ENCODE measurements around the gene CTNS.
A peak's percentile ranks its signal among the peaks of the same experiment; 100 is the strongest.

CTNS gene

DNA sequence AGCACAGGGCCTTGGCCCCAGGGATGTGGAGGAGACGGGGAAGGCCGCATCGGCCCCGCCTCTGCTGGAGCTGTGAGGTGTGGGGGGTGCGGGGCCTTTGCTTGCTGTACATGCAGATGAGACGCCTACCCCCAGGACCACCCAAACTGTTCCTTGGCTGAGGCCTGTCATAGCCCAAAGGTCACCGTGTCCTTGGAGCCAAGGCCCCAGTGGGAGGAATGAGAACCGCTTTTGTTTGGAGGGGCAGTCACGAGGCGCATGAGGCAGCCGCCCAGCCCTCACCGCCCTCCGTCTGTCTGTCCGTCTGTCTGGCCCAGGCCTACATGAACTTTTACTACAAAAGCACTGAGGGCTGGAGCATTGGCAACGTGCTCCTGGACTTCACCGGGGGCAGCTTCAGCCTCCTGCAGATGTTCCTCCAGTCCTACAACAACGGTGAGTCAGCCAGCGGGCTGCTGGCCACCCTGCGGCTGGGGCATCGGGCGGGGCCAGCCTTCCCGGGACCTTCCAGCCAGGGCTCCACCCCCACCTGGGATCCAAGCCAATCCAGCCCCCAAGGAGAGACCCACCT, 23.1 kb downstream of the CTNS start:
- DNase-seq: peak; percentile 68

DNA sequence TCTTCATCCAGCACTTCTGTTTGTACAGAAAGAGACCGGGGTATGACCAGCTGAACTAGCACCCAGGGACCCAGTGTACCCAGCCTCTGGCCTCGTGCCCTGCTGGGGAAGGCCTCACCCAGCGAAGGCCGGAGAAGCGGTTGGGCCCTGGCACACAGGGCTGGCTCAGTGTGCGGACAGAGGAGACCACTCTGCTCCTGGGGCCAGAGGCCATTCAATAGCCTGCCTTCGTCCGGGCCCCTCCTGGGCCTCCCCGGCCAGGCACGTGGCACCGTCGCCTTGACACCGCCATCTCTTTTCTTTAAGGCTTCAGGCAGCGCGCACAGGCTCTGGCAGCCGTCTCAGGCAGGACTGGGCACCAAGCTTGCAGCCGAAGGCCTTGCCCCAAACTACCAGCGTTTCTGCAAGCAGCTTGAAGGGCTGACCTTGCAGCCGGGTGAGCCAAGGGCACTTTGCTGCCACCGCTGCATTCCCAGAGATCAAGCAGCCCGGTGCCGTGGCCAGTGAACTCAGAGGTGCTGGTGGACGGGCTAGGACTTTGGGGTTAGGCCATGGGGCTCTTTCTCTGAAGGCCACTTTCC, 23.8 kb downstream of the CTNS start:
- DNase-seq: no peak

DNA sequence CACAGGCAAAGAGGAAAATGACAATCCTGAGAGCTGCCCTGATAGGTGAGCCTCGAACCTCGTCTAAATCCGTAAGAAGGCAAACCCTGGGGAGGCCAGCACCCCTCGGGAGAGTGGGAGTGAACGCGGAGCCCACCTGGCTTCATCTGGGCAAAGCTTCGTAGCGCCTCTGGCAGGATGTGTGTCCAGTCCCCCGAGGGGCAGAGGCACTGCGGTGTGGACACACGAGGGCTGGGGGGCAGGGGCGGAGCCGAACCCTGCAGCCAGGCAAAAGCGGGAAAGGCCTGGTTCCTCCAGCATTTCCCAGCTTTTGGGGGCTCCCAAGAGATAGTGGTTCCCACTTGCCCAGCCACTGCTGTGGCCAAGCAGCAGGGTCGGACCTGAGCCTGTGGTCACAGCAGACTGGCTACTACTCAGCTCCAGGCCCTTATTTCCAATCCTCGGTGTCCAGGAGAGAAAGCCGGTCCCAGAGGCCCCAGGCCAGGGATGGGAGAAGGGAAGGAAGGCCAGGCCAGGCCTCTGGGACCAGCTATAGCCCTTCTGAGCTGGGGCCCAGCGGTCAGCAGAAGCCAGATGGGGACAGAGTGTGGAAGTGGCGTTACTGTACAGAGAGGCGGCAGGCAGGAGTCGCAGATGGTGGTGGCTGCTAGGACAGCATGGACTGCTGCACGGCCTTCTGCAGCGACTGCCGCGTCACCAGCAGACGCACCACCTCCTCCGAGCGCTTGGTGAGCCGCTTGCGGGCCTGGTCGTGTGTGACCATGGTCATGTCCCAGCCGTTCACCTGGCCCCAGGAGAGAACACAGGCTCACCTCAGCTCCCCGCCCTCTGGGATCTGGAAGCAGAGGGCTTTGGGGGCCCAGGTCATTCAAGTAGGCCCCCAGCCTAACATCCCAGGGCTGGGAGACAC, 26.8 kb downstream of the CTNS start:
- DNase-seq: no peak

DNA sequence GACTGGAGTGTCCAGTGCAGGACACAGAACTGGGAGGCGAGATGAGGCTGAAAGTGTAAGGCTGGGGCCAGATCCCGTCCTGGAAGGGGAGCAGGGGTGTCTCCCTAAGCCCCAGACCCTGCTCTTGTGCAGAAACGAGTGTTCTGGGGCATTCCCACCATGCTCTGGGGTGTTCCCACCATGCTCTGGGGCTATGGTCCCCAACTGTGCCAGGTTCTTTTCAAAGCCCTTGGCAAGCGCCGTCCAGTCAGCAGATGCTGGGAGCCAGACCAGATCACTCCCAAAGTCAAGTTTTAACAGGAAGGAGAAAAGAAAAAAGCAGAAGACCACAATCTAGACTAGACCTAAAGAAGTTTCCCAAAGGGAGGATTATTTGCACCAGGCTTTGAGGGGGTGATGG, 29.3 kb downstream of the CTNS start:
- DNase-seq: no peak

DNA sequence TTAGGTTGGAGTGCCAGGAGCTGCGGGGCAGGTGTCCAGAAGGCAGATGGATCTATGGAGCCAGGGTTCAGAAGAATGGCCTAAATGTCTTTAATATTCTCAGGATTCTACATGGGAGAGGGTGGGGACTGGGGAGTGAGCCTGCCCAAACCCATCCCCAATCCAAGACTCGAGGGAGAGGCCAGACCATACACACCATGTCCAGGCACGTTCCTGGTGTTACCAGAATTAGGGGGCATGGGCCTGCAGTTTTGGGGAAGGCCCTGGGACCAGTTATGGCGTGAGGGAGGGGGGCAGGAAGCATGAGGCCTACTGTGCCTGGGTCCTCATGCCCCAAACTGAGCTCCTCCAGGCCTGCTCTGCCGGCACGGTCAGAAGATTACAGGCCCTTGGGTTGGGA, 30.0 kb downstream of the CTNS start:
- DNase-seq: no peak

DNA sequence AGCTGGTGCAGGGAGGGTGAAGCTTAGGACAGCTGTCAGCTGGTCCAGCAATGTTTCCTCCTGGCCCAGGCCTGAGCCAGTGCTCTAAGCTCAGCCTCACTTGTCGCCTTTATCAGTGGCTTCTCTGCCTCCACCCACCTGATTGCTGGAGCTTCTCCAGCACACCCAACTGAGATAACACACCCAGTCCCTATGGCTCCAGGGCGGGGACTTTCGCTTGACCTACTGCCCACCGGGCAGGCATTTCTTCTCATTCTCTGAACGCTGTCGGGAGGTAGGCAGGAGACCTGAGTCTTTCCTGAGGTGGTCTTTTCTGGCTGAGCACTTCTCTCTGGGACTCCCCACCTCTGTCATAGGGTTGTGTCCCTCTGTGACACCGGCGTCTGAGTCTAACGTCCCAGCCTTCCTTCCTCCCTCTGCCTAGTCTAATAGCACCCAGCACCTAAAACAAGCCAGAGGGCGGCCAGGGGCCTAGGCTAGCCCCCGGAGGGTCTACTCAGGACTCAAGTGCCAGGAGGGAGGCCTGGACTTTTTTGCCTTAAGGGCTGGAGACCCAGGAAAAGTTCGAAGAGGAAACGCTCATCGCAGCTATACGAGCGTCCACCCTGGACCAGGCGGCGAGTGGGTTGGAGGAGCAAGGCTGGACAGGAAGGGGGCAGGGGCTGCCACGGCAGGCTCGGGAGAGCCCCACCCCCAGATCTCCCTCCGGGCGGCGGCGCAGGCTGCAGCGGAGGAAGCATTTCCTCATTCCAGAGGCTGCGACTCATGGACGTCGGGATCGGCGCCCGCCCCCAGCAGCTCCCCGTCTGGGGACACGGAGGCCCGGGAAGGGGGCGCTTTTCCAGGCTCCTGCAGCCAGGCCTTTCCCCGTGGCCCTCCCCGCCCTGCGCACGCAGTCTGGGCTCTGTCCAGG, 31.1 kb downstream of the CTNS start:
- DNase-seq: peak; percentile 96

DNA sequence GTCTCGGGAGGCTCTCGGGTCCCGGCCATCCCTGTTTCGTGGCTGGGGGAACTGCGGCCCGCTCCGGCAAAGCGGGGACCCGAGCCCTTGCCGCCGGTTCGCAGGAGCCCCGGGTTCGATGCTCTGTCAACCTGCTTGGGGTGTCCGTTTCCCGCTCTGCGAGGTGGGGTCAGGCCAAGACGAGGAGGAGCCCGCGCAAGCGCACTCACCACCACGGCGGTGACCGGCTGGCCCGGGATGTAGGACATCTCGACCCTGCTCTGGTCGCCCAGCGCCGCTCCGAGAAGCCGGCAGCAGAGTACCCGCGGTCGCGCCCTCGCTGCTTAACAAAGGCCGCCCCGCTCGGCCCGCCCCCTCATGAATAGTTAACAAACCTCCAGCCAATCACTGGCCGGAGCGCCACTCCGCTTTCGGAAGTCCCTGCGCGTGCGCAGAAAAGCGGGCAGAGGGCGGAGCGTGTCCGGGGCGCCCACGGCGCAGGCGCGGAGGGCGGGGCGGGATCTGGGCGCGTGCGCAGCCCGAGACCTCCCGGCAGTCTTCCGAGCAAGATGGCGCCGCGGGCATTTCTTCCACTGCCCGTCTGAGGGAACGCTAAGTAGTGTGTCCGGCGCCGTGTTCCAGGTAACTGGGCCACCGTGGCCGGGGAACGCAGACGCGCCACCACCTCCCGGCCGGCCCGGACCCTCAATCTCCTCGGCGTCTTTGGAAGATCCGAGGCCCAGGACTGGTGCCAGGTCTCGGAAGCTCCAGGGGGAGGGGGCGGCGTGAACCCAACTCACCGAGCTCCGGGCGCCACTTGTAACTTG, 31.9 kb downstream of the CTNS start, which contains the start of the genes EMC6 and TAX1BP3:
Gene EMC6 (plus strand): TSS at position 534 of the 806 bp plus-strand sequence. CDS start 335 bp downstream, outside the sequence.
Gene TAX1BP3 (minus strand): TSS at position 300 of the 806 bp plus-strand sequence. CDS start 52 bp downstream, at position 248.
- peak; percentile 99 for DNase-seq

DNA sequence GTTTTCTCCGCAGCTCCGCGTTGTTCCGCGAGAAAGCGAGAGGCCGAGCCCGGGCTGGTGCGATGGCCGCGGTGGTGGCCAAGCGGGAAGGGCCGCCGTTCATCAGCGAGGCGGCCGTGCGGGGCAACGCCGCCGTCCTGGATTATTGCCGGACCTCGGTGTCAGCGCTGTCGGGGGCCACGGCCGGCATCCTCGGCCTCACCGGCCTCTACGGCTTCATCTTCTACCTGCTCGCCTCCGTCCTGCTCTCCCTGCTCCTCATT, 32.5 kb downstream of the CTNS start:
- DNase-seq: no peak

DNA sequence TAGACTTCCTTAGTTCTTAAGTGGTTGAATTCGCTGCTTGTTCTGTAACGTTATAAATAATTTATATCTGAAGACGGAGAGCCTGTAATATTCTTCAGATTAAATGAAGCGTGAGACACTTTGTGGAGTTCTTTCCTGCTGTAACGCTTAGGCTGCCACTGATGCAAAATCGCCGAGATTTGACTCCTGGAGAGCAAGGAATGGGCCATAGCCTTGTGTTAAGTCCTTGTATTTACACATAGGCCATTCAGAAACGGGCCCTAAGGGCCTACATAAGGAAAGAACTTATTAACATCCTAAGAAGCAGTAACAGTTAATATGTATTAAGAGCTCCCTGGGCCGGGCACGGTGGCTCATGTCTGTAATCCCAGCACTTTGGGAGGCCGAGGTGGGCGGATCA, 33.0 kb downstream of the CTNS start:
- no peak for DNase-seq

DNA sequence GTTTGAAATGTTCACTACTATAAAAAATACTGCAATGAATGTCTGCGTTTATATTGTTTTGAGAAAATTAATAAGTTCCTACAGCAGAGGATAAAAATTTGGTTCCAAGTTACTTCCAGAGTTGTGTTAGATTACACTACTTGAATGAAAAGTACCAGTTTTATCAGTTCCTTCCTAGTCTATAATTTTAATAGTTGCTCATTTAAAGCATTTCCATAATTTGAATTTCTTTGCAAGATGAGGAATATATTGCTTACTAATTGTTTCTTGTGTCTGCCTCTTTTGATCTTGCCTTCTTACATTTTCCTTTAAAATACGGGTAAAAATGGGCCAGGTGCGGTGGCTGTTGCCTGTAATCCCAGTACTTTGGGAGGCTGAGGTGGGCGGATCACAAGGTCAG, 36.0 kb downstream of the CTNS start:
- no peak for DNase-seq

DNA sequence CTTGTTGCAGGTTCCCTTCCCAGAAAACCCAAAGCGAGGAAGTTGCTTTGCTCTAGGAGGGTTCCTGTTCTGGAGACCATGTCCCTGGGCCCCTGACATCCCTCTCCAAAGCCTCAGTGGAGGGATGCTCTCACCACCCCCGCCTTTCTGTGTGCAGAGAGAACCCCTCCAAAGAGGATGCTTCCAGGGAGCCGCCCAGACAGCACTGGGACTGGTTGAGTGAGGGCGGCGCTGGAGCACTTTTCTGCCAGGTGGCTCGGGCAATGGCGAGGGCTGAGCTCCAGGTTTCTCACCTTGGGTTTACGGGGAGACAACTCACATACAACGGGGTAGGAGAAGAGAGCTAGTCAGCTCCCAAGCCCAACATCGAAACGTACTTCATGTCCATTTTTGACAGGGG, 39.3 kb downstream of the CTNS start:
- no peak for DNase-seq

DNA sequence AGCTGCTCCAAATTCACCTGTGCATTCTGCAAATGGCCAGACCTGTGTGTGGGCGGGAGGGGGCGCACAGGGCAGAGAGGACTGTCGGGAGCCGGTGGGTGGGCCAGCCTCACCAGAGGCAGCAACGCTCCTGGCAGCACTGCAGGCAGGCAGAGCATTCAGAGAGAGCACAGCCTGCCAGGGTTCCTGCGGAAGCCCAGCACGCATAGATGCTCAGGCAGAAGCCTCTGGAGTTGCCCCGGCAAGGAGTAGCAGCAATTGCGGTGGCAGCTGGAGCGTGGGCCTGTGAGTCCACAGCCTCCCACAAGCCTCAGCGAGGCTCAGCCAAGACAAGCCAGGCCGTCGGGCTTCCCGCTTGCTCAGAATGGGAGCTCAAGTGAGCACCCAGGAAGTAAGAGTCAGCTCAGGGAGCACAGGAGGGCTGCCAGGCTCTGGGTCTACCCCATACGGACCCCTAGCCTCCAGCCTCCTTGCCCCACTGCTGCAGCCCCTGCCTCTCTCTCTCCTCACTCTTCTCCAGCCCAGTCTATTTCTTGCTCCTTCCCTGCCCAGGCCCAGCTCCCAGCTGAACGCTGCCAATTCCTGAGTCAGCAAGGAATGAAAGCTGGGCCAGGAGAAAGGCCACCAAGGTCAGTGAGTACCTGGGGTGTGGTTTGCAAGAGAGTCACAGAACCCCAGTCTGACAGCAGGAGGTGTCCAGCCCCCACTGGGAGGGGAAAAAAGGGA, 41.7 kb downstream of the CTNS start:
- no peak for DNase-seq

DNA sequence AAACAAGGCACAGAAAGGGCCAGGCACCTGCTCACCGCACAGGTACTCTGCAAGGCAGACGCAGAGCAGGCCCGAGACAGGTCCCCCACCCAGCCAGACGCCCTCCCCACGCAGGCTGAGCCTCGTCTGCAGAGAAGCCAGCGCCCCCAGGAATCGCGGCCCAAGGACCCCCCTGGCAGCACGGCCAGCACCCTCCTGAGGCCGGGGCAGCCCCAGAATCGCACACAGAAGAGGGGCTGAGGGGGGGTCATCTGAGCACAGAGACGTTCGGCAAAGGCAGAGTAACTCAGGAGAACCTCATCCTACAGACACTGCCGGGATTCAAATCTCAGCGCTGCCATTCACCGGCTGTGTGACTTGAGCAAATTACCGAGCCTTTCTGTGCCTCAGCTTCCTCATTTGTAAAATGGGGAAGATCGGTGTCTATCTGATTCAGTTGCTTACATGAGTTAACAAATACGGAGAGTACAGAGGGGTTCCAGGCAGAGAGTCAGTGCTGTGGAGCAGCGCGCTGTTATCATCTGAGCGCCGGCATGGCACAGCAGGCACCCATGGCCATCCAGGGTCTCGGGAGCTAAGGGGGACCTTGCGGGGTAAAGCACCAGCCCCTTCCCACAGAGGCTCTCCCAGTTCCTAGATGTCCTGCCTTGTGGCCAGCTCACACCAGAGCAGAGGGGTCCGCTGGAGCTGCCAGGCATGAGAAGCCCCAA, 42.4 kb downstream of the CTNS start:
- DNase-seq: no peak

DNA sequence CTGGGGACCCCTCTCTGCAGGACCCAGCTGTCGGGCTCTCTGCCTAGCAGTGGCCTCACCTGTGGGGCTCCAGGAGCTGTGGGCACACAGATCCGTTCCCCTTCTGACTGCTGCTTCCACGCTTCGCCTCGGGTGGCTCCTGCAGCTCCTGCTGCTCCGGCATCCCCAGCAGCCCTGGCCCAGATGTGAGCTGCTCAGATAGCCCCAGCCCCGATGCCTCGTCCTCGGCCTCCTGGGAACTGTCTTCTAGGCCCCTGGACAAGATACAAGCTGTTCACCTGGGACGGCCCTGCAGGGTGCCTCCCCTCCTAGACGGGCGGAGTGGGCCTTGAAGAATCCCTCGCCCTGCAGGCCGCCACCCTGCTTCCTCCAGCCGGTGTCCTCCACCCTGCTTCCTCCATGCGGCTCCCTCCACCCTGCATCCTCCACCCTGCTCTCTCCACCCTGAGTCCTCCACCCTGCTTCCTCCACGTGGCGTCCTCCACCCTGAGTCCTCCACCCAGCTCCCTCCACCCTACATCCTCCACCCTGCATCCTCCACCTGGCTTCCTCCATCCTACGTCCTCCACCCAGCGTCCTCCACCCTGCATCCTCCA, 43.1 kb downstream of the CTNS start:
- no peak for DNase-seq

DNA sequence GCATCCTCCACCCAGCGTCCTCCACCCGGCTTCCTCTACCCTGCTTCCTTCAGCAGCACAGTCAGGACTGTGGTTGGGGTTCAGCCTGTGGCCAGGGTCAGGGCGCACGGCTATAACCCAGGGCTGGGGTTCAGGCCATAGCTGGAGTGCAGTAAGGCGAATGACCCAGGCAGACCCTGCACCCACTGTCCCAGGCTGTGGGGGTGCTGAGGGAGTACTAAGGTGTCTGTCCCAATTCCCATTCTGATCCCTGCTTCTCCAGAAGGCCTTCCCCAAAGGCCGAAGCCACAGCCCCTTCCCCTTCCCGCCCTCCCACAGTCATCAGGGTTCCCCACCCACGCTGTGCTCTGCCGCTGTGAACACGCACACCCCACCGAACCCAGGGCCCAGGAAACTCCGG, 44.5 kb downstream of the CTNS start:
- DNase-seq: no peak

DNA sequence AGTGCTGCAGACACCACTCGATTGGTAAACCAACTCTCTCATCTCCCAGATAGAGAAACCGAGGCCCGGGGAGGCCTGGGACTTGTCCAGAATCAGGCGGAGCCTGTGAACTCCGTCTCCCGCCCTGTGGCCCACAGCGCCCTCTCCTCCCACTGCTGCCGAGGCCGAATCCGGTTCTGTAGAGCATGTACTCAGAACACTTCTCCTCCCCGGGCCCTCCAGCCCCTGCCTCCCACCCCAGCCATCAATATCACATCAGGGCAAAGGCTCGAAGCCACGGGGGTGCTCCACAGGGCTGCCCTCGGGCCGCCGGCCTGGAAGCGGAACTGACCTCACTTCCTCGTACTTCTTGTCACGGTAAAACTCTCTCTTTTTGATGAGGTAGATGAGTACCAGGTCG, 45.0 kb downstream of the CTNS start:
- no peak for DNase-seq

DNA sequence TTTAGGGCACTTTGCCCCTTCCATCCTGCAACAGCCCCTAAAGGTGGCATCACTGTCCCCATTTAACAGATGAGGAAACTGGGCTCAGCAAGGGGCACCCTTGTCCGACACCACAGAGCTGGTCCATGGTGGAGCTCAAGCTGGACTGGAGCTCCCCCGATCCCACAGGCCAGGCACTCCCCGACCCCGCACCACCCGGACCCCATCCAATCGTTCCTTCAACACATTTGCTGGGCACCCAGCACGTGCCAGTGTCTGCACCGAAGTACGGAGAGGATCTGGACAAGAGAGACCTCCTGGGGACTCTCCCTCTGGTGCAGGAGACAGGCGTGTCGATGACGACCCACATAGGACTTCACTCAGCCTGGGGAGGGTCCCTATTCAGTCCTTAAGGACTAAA, 45.5 kb downstream of the CTNS start:
- DNase-seq: no peak

DNA sequence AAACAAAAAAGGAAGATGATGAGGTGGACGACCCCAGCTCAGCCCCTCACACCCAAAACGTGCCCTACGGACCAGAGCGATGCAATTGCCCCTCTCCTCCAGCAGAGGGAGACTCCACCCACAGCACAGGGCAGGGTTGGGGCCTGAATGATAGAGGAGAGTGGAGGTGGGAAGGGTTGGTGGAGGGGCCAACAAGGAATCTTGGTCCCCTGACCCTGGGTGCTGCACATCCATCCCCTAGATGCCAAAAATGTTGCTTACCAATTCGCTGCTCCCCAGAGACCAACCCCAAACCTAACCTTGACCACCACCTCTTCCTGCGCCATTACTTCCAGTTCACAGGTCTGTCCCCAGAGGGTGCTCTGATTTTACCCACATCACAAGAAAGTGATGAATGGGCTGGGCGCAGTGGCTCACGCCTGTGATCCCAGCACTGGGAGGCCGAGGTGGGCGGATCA, 46.5 kb downstream of the CTNS start:
- DNase-seq: no peak

DNA sequence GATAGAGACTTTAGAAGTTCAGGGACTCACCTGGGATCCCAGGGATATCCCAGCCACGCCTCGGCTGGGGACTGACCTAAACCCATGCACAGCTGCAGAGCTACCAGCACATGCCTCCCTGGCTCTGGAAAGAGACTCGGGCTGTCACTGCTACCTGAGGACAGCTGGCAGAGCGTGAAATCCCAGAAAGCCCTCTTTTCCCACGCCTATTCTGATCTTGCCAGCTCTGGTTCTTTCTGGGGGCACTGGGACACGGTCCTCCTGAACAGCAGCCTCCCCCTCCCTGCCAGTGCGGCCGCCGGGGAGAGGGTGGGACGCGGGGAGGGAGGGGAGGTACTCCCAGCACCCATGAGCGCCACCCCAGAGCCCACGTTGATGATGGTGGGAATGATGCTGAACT, 48.6 kb downstream of the CTNS start:
- DNase-seq: no peak

DNA sequence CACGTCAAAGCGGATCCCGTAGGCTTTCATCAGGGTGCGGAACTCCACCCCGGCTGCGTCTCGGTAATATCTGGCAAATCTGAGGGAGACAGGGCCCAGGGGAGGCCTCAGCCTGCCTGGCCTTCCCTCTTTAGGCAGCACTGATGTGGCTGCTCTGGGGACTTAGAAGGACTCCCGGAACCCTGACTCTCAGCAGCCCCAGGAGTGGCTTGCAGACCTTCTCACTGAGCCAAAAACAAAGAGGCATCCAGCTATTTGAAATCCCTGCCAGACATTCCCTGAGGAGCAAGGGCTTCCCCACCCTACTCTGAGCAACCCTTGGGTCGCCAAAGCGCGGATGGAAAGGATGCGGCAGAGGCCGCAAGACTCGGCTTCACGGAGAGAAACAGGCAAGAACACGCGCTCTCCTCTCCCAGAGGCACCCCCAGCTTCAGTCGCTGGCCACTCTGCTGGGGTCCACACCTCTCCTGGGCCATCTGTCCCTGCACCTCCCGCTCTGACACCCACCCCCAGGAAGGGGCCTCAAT, 51.5 kb downstream of the CTNS start:
- DNase-seq: no peak

Data from femur (tissue), 1 donor.